Right lobe of liver (tissue), 4 donors: Measurements from ENCODE around the gene TUBA8.
"Not testable (repeated sequence)": the region's sequence is repeated elsewhere in the genome, so short reads cannot be mapped to it uniquely, and the experiment has no call there.

Experiments used
- POLR2A ChIP-seq: fragments of 450-650 bp; IDR thresholded peaks from one replicate; pipeline ENCODE4 v1.6.1; 2017; ENCODE audit warnings: antibody characterized with exemption, mild to moderate bottlenecking
- TF ChIP-seq, protein P1 (sequence below), 4 donors: fragments of 200-600 bp in 3 of 4; fragments of 450-650 bp in 1 of 4; IDR thresholded peaks; one replicate each; pipeline versions ENCODE4 v1.5.1 to v1.8.0; 2016 to 2022; ENCODE audit warnings: antibody characterized with exemption in 4 of 4, mild to moderate bottlenecking in 2 of 4
- donor health status: DM: no; HTN: no; CAD: no.
- donor health status: DM: no; HTN: no; CAD: no.
- donor health status: DM: no; HTN: yes; CAD: no.

DNA sequence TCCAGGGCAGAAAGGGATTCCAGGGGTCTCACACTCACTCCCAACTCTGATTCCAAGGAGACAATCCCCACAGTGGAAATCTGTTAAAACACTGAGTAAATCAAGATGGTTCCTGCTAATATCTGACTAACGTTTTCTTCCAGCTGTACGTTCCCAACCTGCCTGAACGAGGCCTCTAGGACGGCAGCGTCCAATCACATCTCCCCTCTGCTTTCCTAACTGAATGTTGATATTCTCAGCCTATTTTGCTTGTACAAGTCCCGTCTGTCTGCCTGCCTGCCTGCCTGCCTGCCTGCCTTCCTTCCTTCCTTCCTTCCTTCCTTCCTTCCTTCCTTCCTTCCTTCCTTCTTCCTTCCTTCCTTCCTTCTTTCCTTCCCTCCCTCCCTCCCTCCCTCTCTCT lies 46.9 kb upstream of the TUBA8 start:
- TF ChIP-seq, protein P1, sequence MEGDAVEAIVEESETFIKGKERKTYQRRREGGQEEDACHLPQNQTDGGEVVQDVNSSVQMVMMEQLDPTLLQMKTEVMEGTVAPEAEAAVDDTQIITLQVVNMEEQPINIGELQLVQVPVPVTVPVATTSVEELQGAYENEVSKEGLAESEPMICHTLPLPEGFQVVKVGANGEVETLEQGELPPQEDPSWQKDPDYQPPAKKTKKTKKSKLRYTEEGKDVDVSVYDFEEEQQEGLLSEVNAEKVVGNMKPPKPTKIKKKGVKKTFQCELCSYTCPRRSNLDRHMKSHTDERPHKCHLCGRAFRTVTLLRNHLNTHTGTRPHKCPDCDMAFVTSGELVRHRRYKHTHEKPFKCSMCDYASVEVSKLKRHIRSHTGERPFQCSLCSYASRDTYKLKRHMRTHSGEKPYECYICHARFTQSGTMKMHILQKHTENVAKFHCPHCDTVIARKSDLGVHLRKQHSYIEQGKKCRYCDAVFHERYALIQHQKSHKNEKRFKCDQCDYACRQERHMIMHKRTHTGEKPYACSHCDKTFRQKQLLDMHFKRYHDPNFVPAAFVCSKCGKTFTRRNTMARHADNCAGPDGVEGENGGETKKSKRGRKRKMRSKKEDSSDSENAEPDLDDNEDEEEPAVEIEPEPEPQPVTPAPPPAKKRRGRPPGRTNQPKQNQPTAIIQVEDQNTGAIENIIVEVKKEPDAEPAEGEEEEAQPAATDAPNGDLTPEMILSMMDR (IDR thresholded peaks at IDR 0.05), result not testable (repeated sequence)
- TF ChIP-seq POLR2A, result not testable (repeated sequence)
